Astrocyte (in vitro differentiated cells and primary cell): ENCODE data around the gene SLC36A1. TPM values are rescaled to one million over a fixed set of nuclear protein-coding genes. Genes with fewer than 3 reads are reported as not detected.

Experiments
- DNase-seq: peaks from one replicate; pipeline ENCODE4 v3.0.0-alpha.2; 2010; ENCODE audit warnings: low read depth
- FAIRE-seq: peaks from 2 replicates; lab custom pipeline; 2011; peaks lifted over from hg19 to GRCh38; lab: Jason Lieb, UNC
- H2AFZ ChIP-seq: 2 replicates; pipeline ENCODE4 v1.6.0; 2012; ENCODE audit warnings: low read depth, low read length, inconsistent platforms
- H3K27ac ChIP-seq: 2 replicates; pipeline ENCODE4 v1.5.1; 2011; ENCODE audit warnings: low read depth, low read length, inconsistent platforms
- H3K27me3 ChIP-seq: 2 replicates; pipeline ENCODE4 v1.6.0; 2011; ENCODE audit warnings: low read length, inconsistent platforms; ENCODE audit not compliant: insufficient read depth
- H3K36me3 ChIP-seq: 2 replicates; pipeline ENCODE4 v1.5.1; 2011; ENCODE audit warnings: low read length, inconsistent platforms; ENCODE audit not compliant: insufficient read depth
- H3K4me1 ChIP-seq: 2 replicates; pipeline ENCODE4 v1.5.1; 2011; ENCODE audit warnings: low read length, inconsistent platforms; ENCODE audit not compliant: insufficient read depth
- H3K4me2 ChIP-seq: 2 replicates; pipeline ENCODE4 v1.6.0; 2012; ENCODE audit warnings: low read length, inconsistent platforms
- H3K4me3 ChIP-seq: 2 replicates; pipeline ENCODE4 v1.5.1; 2011; ENCODE audit warnings: low read depth, mild to moderate bottlenecking, low read length, inconsistent platforms; ENCODE audit not compliant: insufficient read depth
- H3K79me2 ChIP-seq: 2 replicates; pipeline ENCODE4 v1.6.0; 2012; ENCODE audit warnings: mild to moderate bottlenecking, low read length, inconsistent platforms; ENCODE audit not compliant: insufficient read depth
- H3K9ac ChIP-seq: 2 replicates; pipeline ENCODE4 v1.6.0; 2012; ENCODE audit warnings: mild to moderate bottlenecking, low read length, inconsistent platforms
- H3K9me3 ChIP-seq: 2 replicates; pipeline ENCODE4 v1.5.1; 2012; ENCODE audit warnings: low read depth, mild to moderate bottlenecking, low read length, inconsistent platforms; ENCODE audit not compliant: insufficient read depth
- H4K20me1 ChIP-seq: 2 replicates; pipeline ENCODE4 v1.6.0; 2012; ENCODE audit warnings: low read length, inconsistent platforms; ENCODE audit not compliant: insufficient read depth
- H3K27ac Mint-ChIP-seq: one replicate; pipeline ENCODE4 v1.8.0; 2021; ENCODE audit warnings: mild to moderate bottlenecking, mixed read lengths; ENCODE audit not compliant: unreplicated experiment
- H3K27me3 Mint-ChIP-seq: one replicate; pipeline ENCODE4 v1.8.0; 2021; ENCODE audit warnings: low read depth, mixed read lengths; ENCODE audit not compliant: unreplicated experiment
- H3K36me3 Mint-ChIP-seq: one replicate; pipeline ENCODE4 v1.8.0; 2021; ENCODE audit warnings: low read depth, mixed read lengths; ENCODE audit not compliant: unreplicated experiment
- H3K4me1 Mint-ChIP-seq: one replicate; pipeline ENCODE4 v1.8.0; 2021; ENCODE audit warnings: low read depth, mixed read lengths; ENCODE audit not compliant: unreplicated experiment
- H3K4me3 Mint-ChIP-seq: one replicate; pipeline ENCODE4 v1.8.0; 2021; ENCODE audit warnings: mild to moderate bottlenecking, moderate library complexity, mixed read lengths; ENCODE audit not compliant: unreplicated experiment
- H3K9me3 Mint-ChIP-seq: one replicate; pipeline ENCODE4 v1.8.0; 2021; ENCODE audit warnings: mild to moderate bottlenecking, mixed read lengths; ENCODE audit not compliant: unreplicated experiment
- CTCF ChIP-seq: IDR thresholded peaks from 2 replicates; pipeline ENCODE4 v1.5.1; 2011; ENCODE audit warnings: low read depth, mild to moderate bottlenecking, inconsistent platforms, low read length, moderate library complexity; ENCODE audit not compliant: insufficient read depth
- EZH2 ChIP-seq: IDR thresholded peaks from 2 replicates; pipeline ENCODE4 v1.6.1; 2012; ENCODE audit warnings: mild to moderate bottlenecking, low read length, inconsistent platforms; ENCODE audit not compliant: insufficient read depth
- total RNA-seq: library from RNA; stranded (reverse); gene quantifications from 2 replicates; pipeline ENCODE4 v1.2.1, GENCODE V29; 2021

SLC36A1 gene
- total RNA-seq, 1 donor from 2014 or later, result 6.4 TPM

- no peaks in the 10 kb centered on the region for H3K36me3 ChIP-seq
- no peaks in the 10 kb centered on the region for H3K27me3 ChIP-seq
- H3K4me1 Mint-ChIP-seq, result no peaks in the 10 kb centered on the region
- no peak overlapping the region for H3K27ac Mint-ChIP-seq
- H3K9me3 Mint-ChIP-seq, result no peaks in the 10 kb centered on the region
- DNase-seq (peak; percentile 3), FAIRE-seq (peak; percentile 69)
- TF ChIP-seq CTCF, result peak; percentile 62
- no peak for TF ChIP-seq EZH2
- H3K9ac ChIP-seq, result no peak overlapping the region
- H3K9me3 ChIP-seq, result no peaks in the 10 kb centered on the region
- peaks cover 12% of the 10 kb centered on the region for H3K27me3 Mint-ChIP-seq
- no peak overlapping the region for H2AFZ ChIP-seq
- H3K4me3 ChIP-seq, result no peak overlapping the region
- no peaks in the 10 kb centered on the region for H3K4me1 ChIP-seq
- no peaks in the 10 kb centered on the region for H3K36me3 Mint-ChIP-seq
- no peaks in the 10 kb centered on the region for H3K79me2 ChIP-seq
- H3K4me3 Mint-ChIP-seq, result no peak overlapping the region
- H3K4me2 ChIP-seq, result no peak overlapping the region
- no peak overlapping the region for H3K27ac ChIP-seq
- H4K20me1 ChIP-seq, result no peaks in the 10 kb centered on the region
Measured at GRCh38 chr5:151523335-151523734, 75.9 kb downstream of the SLC36A1 start.

- H3K4me1 ChIP-seq, result no peaks in the 10 kb centered on the region
- no peaks in the 10 kb centered on the region for H3K9me3 Mint-ChIP-seq
- no peak for DNase-seq
- no peaks in the 10 kb centered on the region for H3K36me3 ChIP-seq
- no peak overlapping the region for H3K4me3 Mint-ChIP-seq
- H3K4me1 Mint-ChIP-seq, result no peaks in the 10 kb centered on the region
- no peaks in the 10 kb centered on the region for H4K20me1 ChIP-seq
- H3K9ac ChIP-seq, result no peak overlapping the region
- peaks cover 20% of the 10 kb centered on the region for H3K27me3 Mint-ChIP-seq
- H3K27me3 ChIP-seq, result no peaks in the 10 kb centered on the region
- no peaks in the 10 kb centered on the region for H3K79me2 ChIP-seq
- H3K9me3 ChIP-seq, result no peaks in the 10 kb centered on the region
- H3K27ac ChIP-seq, result no peak overlapping the region
- no peak overlapping the region for H3K4me3 ChIP-seq
- H3K4me2 ChIP-seq, result no peak overlapping the region
- TF ChIP-seq CTCF (no peak), EZH2 (no peak)
- no peaks in the 10 kb centered on the region for H3K36me3 Mint-ChIP-seq
- no peak for FAIRE-seq
- no peak overlapping the region for H3K27ac Mint-ChIP-seq
- H2AFZ ChIP-seq, result no peak overlapping the region
Measured at GRCh38 chr5:151528153-151528552, 80.8 kb downstream of the SLC36A1 start.

- no peak overlapping the region for H3K4me2 ChIP-seq
- no peak overlapping the region for H2AFZ ChIP-seq
- no peak overlapping the region for H3K4me3 ChIP-seq
- no peak overlapping the region for H3K4me3 Mint-ChIP-seq
- no peaks in the 10 kb centered on the region for H3K36me3 Mint-ChIP-seq
- DNase-seq (no peak), FAIRE-seq (no peak)
- no peaks in the 10 kb centered on the region for H3K79me2 ChIP-seq
- no peaks in the 10 kb centered on the region for H4K20me1 ChIP-seq
- no peaks in the 10 kb centered on the region for H3K4me1 ChIP-seq
- H3K4me1 Mint-ChIP-seq, result no peaks in the 10 kb centered on the region
- no peak overlapping the region for H3K27ac Mint-ChIP-seq
- peaks cover 20% of the 10 kb centered on the region for H3K27me3 Mint-ChIP-seq
- H3K27ac ChIP-seq, result no peak overlapping the region
- no peaks in the 10 kb centered on the region for H3K9me3 ChIP-seq
- no peaks in the 10 kb centered on the region for H3K36me3 ChIP-seq
- no peaks in the 10 kb centered on the region for H3K27me3 ChIP-seq
- H3K9ac ChIP-seq, result no peak overlapping the region
- TF ChIP-seq CTCF, result no peak
- TF ChIP-seq EZH2, result no peak
- H3K9me3 Mint-ChIP-seq, result no peaks in the 10 kb centered on the region
Measured at GRCh38 chr5:151528996-151529395, 81.6 kb downstream of the SLC36A1 start.
